Measurements from ENCODE around the gene TAAR6.
"Not testable (repeated sequence)": the region's sequence is repeated elsewhere in the genome, so short reads cannot be mapped to it uniquely, and the experiment has no call there.

TAAR6 gene

DNA sequence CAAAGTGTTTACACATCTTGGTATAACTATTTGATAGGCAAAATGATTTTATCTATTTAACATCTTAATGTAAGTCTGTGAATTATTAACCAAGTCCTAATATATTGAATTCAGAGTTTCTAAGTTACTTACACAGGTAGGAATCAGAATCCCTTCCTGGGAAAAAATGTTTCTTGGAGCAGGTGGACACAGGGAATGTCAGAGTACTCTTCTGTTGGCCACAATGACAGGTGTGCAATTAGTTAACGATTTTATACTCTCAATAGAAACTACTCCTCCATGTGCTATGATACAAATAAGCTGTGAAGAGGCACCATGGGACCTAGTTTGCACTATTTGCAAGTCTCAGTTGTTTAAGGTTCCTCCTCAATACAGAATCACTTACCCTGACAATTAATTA, 20.2 kb downstream of the TAAR6 start:
- DNase-seq, result no peak

DNA sequence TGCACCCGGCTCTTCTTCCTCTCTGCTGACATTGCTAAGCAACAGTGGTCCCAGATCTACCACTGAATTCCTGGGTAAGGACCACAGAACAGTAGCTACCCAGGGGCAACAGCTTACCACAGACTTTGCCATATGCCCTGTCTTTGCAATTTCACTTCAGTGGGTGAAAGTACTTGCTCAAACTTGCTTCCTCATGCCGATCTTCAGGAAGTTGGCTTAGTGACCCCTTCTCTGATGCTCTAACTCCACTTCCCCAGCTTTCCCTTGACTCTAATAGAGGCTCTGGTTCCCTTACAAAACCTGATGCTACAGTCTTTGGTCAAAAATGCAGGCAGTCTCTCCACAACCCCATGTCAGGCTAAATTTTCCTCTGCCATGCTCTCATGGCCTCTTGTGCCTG, 22.7 kb downstream of the TAAR6 start:
- DNase-seq, result peak in 1 of 5 experiments; percentile 24

DNA sequence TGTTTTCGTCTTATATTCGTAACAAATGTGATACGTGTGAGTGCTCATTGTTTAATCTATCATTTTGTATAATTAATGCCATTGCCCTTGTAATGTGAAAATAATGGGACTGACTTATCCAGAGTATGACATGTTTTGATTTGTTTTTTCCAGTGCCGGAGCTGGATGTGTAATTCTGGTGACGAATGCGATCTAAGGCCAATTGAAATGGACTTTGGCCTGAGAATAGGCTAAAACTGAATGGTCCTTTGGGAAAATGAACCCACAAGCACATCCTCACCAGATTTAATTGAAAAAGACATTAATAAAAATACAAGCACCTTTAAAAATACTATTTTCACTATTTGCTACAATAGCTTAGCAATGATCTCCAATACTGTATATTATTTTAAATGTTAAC, 26.1 kb downstream of the TAAR6 start:
- DNase-seq, result no peak

DNA sequence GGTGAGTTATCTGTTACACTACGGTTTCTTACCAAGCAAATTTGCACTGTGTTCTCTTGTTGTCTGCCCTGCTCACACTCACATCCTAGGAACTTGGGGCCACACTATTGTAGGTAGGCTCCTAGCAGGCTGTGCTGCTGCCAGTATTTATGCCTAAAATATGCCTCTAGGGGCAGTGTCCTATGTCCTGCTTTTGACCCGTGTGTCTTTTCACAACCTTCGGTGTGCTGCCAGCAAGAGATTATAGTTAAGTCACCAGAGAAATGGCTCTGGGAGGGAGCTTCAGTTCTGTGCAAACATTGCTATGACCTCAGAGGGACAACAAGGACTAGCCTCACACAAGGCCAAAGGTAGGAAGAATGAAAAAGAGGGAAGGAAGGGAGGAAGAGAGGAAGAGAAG, 28.4 kb downstream of the TAAR6 start:
- peak in 1 of 5 experiments; percentile 19 for DNase-seq

DNA sequence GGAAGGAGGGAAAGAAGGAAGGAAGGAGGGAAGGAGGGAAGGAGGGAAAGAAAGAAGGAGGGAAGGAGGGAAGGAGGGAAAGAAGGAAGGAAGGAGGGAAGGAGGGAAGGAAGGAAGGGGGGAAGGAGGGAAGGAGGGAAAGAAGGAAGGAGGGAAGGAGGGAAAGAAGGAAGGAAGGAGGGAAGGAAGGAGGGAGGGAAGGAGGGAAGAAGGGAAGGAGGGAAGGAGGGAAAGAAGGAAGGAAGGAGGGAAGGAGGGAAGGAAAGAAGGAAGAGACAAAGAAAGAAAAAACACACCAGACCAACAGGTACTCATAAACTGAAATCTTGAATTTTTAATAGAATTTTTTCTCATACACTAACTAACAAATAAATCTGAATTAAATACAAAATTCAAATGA, 30.8 kb downstream of the TAAR6 start:
- DNase-seq, result not testable (repeated sequence)

DNA sequence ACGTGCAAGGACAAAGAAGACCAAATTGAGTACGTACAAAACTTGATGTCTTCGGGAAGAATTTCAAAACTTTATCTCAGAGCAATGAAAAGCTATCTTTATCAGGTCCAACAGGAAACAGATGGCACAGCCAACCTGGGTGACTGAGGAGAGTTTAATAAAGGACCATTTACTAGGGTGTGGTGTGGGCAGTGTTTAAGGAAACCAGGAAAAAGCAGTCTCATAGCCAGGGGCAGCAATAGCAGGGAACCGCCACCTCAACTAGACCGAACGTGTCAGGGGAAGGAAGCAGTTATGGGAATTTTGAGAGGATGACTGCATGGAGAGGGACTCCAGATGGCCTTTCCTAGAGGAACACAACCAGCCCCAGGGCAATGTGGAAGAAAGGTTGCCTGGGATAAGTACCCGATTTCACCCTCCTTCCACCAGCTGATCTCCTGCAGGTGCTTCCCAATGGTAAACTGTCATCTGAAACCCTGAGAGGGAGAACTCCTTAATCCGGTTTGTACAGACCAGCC, 34.6 kb downstream of the TAAR6 start:
- no peak for DNase-seq

DNA sequence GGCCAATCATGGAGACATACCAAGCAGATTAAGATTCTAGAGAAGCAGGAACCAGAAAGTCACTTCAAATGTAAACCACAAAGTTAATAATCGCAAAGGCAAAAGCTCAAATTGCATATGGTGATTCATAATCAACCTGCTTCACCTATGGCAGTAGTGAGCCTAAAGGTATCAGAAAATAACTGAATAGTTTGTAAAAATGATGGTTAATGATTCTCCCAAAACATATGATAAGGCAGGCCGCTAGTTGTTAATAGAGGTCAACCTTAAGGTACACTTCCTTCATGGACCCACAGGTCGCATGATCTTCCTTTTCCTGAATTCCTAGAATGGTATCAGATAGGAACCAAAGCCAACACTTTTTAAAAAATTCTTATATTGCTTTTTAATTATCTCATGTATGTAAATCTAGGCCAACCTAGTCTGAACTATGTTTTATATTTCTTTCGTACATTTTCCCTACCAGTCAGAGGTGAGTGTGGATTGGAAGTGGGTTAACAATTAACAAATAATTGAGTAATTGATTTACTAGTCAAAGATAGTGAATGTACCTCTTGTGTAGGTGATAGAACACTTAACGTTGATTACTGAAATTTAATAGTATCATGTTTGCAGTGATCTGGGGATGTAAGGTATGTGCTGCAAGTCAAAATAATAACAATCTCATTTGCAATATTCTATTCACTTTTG, 37.6 kb downstream of the TAAR6 start:
- DNase-seq, result no peak

DNA sequence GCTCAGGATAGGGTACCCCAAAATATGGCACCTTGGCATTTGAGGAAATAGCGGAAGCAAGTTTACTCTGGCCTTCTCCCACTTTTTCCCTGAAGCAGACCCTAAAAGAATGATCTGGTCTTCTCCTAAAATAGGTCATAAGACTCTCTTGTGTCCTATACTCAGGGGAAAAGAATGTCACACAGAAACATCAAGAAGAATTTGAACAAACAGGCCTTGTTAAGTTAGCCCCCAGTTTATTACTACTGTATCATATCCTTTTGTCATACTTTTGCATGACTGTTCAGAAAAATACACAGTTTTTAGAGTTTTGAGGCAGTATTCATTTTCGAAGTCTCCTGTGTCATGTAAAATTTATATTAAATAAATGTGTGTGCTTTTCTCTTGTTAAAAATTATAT, 41.5 kb downstream of the TAAR6 start:
- no peak for DNase-seq

DNA sequence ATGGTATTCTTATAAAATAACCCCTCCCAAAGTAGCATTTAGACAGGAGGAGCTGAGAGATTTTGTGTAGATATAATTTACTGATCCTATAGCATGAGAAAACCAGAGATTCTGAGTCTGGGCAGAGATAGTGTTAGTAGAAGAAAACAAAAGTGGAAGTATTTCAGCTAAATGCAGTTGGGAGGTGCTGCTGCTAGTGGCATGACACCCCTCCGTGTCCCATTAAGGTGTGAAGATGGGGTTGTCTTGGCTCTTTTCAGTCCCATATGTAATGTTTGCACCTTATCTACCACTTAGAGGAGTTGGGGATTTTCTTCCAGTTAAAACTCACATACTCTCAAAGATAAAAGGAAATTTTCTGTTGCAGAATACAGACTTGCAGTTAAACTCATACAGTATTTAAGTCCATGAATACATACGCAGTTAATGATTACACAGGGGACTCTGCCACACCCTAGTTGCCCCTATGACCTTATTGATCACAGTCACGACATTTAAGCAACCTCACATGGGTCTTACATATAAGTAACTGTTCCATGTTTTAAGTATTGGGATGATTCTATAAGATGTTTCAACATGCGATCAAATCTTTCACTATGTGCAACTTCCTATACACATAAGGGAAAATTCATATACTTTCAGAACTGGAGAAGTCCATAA, 42.5 kb downstream of the TAAR6 start:
- peak in 1 of 5 experiments; percentile 5 for DNase-seq

DNA sequence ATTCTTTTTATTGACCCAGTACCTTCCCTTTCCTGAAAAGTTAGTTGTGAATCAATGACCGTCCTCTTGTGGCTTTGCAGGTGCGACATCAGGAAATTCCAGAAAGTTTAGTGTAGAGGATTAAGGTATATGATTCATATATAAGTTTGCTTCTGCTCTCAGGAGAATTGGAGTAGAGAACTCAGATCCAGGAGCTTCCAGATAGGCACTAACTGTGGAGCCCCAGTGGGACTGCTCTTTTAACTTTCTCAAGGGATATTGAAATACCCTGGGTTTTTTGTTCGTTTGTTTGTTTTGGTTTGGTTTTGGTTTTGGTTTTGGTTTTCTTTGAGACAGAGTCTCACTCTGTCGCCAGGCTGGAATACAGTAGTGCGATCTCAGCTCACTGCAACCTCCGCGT, 44.4 kb downstream of the TAAR6 start:
- DNase-seq, result peak in 1 of 5 experiments; percentile 22

DNA sequence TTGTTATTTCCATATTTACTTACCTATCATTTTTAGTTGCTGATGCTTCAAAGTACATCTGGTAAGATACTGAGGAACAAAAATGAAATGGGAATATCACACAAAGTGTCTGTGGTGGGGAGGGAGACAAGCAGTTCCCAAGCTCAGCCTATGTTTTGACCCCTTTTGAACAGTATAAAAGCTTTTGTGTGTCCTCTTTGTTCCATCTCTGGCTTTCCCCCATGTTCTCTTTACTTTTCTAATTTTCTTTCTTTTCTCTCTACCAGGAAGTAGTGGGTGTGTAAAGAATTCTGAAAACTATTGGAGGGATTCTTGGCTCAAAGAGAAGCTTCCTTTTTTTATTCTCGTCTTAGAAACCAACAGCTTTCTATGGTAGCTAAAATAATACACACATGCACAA, 46.6 kb downstream of the TAAR6 start:
- no peak for DNase-seq

Measured in T-helper 2 cell (primary cell).